Right atrium auricular region (tissue), 2 donors: ENCODE results near the gene MAGI1. TPM values are rescaled to one million over a fixed set of nuclear protein-coding genes. Genes with fewer than 3 reads are reported as not detected.
"Not testable (repeated sequence)": the region's sequence is repeated elsewhere in the genome, so short reads cannot be mapped to it uniquely, and the experiment has no call there.

Experiments used
- DNase-seq: peaks from one replicate; pipeline ENCODE4 v3.0.0-alpha.2; 2019; ENCODE audit warnings: low spot score
- H3K27ac ChIP-seq, 2 donors: fragments of 200-600 bp; sonication (generic); 1 replicate in 1 of 2; 2 replicates in 1 of 2; pipeline ENCODE4 v1.5.1; 2016 to 2019
- H3K27me3 ChIP-seq, 2 donors: fragments of 200-600 bp; sonication (generic); one replicate each; pipeline versions ENCODE4 v1.5.1 to v1.6.0; 2017 to 2019
- H3K36me3 ChIP-seq: fragments of 200-600 bp; sonication (generic); one replicate; pipeline ENCODE4 v1.5.1; 2016
- H3K4me1 ChIP-seq, 2 donors: fragments of 200-600 bp; sonication (generic); one replicate each; pipeline versions ENCODE4 v1.5.1 to v1.6.0; 2017 to 2019
- H3K4me3 ChIP-seq, 2 donors: fragments of 200-600 bp; sonication (generic); 1 replicate in 1 of 2; 2 replicates in 1 of 2; pipeline ENCODE4 v1.5.1; 2017 to 2019; ENCODE audit warnings: mild to moderate bottlenecking in 1 of 2, moderate library complexity in 1 of 2
- H3K9me3 ChIP-seq, 2 donors: fragments of 200-600 bp; sonication (generic); one replicate each; pipeline ENCODE4 v1.5.1; 2019
- total RNA-seq, 2 donors: library from RNA; depleted of rRNA; stranded (reverse); fragments of >200 nt; gene quantifications; one replicate each; pipeline ENCODE4 v1.1.0, GENCODE V29; 2016
- TF ChIP-seq, protein P1 (sequence below), 2 donors: fragments of 200-600 bp; sonication (generic); IDR thresholded peaks; one replicate each; pipeline ENCODE4 v1.5.1; 2019; ENCODE audit warnings: antibody characterized with exemption in 2 of 2

MAGI1 gene
- total RNA-seq, 2 donors from 2014 or later, result 28.5 to 34.8 TPM

DNA sequence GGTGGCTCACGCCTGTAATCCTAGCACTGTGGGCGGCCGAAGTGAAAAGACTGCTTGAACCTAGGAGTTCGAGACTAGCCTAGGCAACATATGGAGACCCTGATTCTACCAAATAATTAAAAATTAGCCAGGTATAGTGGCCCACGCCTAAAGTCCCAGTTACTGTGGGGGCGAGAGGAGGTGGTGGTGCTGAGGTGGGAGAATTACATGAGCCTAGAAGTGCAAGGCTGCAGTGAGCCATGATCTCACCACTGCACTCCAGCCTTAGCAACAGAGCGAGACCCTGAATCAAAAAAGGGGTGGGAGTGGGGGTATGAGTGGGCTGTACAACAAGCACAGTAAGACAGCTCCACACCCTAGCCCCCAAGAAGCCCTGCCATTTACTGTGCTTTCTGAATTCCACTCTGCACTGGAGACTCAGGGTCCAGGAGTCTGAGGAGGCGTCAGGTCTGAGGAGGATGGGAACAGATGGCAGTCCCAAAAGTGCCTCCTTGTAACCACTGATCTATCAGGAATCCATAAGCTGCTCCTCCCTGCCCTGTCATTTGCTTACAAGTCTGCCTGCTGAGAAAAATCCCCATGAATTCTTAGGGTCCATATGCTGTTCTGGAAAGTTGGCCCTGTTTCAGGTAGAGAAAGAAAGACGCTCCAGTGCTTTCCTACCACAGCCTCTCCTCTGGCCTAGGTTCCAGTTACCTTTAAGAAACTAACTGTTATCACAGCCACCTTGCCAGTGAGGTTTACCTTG lies 171.1 kb downstream of the MAGI1 start:
- H3K4me1 ChIP-seq, result peaks cover 0 to 12% of the 10 kb centered on the region in 2 donors
- H3K27me3 ChIP-seq, result no peaks in the 10 kb centered on the region
- no peak for DNase-seq
- H3K9me3 ChIP-seq, result no peaks in the 10 kb centered on the region
- TF ChIP-seq, protein P1, sequence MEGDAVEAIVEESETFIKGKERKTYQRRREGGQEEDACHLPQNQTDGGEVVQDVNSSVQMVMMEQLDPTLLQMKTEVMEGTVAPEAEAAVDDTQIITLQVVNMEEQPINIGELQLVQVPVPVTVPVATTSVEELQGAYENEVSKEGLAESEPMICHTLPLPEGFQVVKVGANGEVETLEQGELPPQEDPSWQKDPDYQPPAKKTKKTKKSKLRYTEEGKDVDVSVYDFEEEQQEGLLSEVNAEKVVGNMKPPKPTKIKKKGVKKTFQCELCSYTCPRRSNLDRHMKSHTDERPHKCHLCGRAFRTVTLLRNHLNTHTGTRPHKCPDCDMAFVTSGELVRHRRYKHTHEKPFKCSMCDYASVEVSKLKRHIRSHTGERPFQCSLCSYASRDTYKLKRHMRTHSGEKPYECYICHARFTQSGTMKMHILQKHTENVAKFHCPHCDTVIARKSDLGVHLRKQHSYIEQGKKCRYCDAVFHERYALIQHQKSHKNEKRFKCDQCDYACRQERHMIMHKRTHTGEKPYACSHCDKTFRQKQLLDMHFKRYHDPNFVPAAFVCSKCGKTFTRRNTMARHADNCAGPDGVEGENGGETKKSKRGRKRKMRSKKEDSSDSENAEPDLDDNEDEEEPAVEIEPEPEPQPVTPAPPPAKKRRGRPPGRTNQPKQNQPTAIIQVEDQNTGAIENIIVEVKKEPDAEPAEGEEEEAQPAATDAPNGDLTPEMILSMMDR (IDR thresholded peaks at IDR 0.05), result no peak
- H3K27ac ChIP-seq, result no peak overlapping the region
- H3K4me3 ChIP-seq, result no peak overlapping the region
- H3K36me3 ChIP-seq, result no peaks in the 10 kb centered on the region

DNA sequence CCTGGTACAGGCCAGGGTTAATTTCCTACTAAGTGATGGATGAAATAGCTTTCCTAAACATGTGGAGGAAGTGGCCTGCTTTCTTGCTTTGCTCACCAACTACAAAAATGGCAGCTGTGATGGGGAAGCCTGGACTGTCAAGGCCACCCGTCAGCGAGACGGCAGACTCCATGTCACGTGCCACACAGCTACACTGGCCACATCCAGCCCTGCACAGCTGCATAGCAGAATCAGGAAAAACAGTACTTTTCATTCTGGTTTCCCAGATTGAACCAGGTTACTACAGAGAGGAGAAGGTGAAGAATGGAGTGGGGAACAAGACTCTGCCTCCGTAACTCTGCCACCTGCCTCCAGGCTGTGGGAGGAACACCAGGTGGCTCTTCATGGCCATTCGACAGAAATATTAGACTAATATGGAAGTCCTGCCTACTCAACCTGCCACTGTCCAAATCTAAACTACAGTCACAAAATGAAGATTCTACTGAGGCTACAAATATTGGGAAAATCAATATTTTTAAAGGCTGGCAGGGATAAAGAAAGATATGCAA lies 174.3 kb downstream of the MAGI1 start:
- H3K9me3 ChIP-seq, result no peaks in the 10 kb centered on the region
- no peaks in the 10 kb centered on the region for H3K36me3 ChIP-seq
- no peaks in the 10 kb centered on the region for H3K4me1 ChIP-seq
- TF ChIP-seq, protein P1 (IDR thresholded peaks at IDR 0.05), result no peak
- no peak overlapping the region for H3K27ac ChIP-seq
- no peaks in the 10 kb centered on the region for H3K27me3 ChIP-seq
- H3K4me3 ChIP-seq, result no peak overlapping the region
- DNase-seq, result no peak

DNA sequence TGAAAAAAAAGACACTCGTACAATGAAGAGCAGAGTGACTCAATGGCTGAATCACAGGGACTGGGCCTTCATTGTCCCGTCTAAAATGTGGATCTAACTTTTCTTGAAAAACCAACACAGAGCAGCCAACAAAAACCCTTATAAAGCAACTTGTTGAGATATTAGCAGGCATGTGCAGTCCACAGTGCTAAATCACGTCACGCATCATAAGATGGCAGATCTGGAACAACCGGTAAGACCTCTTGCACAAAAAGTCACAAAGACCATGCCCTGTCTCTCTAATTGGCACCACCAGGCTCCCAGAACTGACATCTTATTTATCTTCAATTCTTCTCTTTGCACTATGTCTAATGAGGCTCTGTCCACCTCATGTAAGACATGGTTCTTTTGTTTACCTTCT lies 177.0 kb downstream of the MAGI1 start:
- H3K27me3 ChIP-seq, result no peaks in the 10 kb centered on the region
- peaks cover 0 to 7% of the 10 kb centered on the region in 2 donors for H3K4me1 ChIP-seq
- no peak overlapping the region for H3K4me3 ChIP-seq
- no peaks in the 10 kb centered on the region for H3K36me3 ChIP-seq
- no peak for DNase-seq
- TF ChIP-seq, protein P1 (IDR thresholded peaks at IDR 0.05), result no peak
- peaks cover 0 to 9% of the 10 kb centered on the region in 2 donors for H3K9me3 ChIP-seq
- no peak overlapping the region for H3K27ac ChIP-seq

DNA sequence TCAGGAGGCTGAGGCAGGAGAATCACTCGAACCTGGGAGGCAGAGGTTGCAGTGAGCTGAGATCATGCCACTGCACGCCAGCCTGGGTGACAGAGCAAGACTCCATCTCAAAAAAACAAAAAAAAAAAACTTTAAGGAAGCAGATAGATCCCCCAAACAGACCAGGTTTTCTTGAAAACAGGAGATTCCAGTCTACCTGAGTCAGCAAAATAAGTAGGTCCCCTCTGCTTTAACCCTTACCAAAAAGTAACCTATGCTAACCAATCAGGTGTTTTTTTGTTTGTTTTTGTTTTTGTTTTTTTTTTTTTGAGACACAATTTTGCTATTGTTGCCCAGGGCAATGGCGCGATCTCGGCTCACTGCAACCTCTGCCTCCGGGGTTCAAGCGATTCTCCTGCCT lies 179.1 kb downstream of the MAGI1 start:
- H3K4me1 ChIP-seq, result peaks cover 0 to 16% of the 10 kb centered on the region in 2 donors
- not testable (repeated sequence) for H3K27ac ChIP-seq, H3K9me3 ChIP-seq, H3K36me3 ChIP-seq, H3K4me3 ChIP-seq, H3K27me3 ChIP-seq, DNase-seq

DNA sequence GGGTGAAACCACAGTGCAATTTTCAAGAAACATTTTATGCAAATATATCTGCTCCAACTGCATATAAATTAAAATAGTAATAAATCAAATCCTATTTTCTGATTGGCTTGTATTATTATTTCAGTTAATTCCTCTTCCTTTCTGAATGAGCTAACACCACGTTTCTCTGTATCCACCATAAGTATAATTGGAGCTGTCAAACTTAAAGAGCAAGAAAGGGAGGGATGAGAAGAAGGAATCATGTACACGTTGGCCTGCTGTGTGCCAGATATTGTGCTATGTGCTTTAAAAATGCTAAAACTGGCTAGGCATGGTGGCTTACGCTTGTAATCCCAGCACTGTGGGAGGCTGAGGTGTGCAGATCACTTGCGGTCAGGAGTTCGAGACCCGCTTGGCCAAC lies 180.0 kb downstream of the MAGI1 start:
- no peak for DNase-seq
- Histone ChIP-seq H3K4me3 (no peak overlapping the region), H3K27ac (no peak overlapping the region), H3K9me3 (peaks cover 0 to 9% of the 10 kb centered on the region in 2 donors), H3K4me1 (peaks cover 0 to 19% of the 10 kb centered on the region in 2 donors), H3K27me3 (no peaks in the 10 kb centered on the region), H3K36me3 (no peaks in the 10 kb centered on the region)
- TF ChIP-seq, protein P1 (IDR thresholded peaks at IDR 0.05), result no peak

DNA sequence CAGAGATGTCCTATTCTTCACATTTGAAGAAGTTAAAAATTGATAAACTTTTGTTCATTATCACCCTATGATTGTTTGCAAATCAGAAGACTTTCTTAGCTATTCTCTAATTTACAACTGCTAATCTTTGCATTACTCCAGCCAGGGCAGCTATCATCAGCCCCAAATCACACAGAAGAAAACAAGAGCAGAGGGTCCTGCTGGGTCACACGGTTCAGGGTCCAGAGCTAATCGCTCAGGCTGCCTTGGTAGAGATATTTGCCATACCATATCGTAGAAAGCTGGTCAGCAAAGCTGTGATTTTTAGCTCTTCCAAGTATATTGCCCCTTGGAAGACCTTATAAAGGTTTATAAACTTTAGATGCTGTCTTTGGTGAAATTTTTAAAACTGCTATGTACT lies 181.4 kb downstream of the MAGI1 start:
- no peak for DNase-seq
- H3K4me3 ChIP-seq, result no peak overlapping the region
- H3K9me3 ChIP-seq, result peaks cover 0 to 9% of the 10 kb centered on the region in 2 donors
- no peaks in the 10 kb centered on the region for H3K27me3 ChIP-seq
- peaks cover 0 to 19% of the 10 kb centered on the region in 2 donors for H3K4me1 ChIP-seq
- H3K36me3 ChIP-seq, result no peaks in the 10 kb centered on the region
- no peak overlapping the region for H3K27ac ChIP-seq
- TF ChIP-seq, protein P1 (IDR thresholded peaks at IDR 0.05), result no peak
